D721Med (cell line): Measurements from ENCODE around the gene TTF2.
"Not testable (repeated sequence)": the region's sequence is repeated elsewhere in the genome, so short reads cannot be mapped to it uniquely, and the experiment has no call there.

ENCODE experiments used
- DNase-seq: peaks from one replicate; pipeline ENCODE4 v3.0.0; 2011; ENCODE audit warnings: low spot score; ENCODE audit not compliant: insufficient read length
- FAIRE-seq: peaks from 2 replicates; lab custom pipeline; 2011; peaks lifted over from hg19 to GRCh38; lab: Jason Lieb, UNC
- TF ChIP-seq, protein P1 (sequence below): IDR thresholded peaks from 2 replicates; pipeline ENCODE4 v1.5.1; 2012; ENCODE audit warnings: mild to moderate bottlenecking, control low read depth; ENCODE audit not compliant: insufficient read depth; ENCODE audit errors: missing control alignments

TTF2 gene

DNA sequence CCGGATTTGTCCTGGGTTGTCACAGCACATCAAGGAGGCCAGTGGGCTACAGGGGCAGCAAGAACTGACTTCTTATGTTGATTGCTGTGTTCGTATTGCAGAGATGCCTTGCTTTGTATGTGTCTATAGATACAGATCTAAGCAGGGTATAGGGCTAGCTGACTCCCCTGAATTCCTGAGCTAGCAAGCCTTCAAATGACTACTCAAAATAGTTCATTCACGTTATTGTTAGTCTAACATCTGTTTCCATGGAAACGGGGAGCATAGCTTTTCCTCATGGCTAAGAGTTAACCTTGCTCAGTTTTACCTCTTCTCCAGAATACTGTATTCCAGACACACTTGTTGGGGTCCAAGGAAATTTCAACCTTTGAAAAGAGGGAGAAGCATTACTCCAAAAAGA, 37.3 kb downstream of the TTF2 start:
- FAIRE-seq (no peak), DNase-seq (no peak)
- TF ChIP-seq, protein P1, sequence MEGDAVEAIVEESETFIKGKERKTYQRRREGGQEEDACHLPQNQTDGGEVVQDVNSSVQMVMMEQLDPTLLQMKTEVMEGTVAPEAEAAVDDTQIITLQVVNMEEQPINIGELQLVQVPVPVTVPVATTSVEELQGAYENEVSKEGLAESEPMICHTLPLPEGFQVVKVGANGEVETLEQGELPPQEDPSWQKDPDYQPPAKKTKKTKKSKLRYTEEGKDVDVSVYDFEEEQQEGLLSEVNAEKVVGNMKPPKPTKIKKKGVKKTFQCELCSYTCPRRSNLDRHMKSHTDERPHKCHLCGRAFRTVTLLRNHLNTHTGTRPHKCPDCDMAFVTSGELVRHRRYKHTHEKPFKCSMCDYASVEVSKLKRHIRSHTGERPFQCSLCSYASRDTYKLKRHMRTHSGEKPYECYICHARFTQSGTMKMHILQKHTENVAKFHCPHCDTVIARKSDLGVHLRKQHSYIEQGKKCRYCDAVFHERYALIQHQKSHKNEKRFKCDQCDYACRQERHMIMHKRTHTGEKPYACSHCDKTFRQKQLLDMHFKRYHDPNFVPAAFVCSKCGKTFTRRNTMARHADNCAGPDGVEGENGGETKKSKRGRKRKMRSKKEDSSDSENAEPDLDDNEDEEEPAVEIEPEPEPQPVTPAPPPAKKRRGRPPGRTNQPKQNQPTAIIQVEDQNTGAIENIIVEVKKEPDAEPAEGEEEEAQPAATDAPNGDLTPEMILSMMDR: no peak

- TF ChIP-seq, protein P1: no peak
- FAIRE-seq: no peak
- no peak for DNase-seq
Observed at GRCh38 chr1:117098287-117098890, 38.3 kb downstream of the TTF2 start.

DNA sequence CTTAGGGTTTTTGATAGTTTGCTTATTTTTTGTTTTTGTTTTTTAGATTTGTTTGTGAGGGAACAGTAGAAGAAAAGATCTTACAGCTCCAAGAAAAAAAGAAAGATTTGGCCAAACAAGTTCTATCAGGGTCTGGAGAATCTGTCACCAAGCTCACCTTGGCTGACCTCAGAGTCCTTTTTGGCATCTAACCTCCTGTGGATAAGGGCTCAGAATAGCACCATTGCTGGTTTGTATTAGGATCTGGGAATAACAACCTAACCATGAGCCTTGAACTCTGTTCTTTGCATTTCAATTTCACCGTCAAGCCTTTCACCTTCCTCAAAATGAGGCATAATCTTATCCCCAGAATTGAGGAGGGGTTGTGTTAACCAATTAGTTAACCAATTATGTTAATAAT, 41.2 kb downstream of the TTF2 start:
- no peak for FAIRE-seq
- TF ChIP-seq, protein P1: no peak

DNA sequence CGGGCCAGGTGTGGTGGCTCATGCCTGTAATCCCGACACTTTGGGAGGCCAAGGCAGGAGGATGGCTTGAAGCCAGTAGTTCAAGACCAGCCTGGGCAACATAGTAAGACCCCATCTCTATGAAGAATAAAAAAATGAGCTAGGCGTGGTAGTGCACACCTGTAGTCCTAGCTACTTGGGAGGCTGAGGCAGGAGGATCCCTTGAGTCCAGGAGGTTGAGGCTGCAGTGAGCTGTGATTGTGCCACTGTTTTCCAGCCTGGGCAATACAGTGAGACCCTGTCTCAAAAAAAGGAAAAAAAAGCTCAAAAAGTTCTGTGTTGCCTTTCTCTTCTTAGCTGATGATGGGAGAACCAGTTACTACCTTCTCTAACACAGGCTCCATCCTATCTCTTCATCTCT, 41.7 kb downstream of the TTF2 start:
- DNase-seq, FAIRE-seq: not testable (repeated sequence)

More for the DNA sequence above, 41.2 kb downstream of the TTF2 start:
- DNase-seq: no peak

- TF ChIP-seq, protein P1: no peak
- DNase-seq (no peak), FAIRE-seq (no peak)
Observed at GRCh38 chr1:117104986-117105385, 44.9 kb downstream of the TTF2 start.

DNA sequence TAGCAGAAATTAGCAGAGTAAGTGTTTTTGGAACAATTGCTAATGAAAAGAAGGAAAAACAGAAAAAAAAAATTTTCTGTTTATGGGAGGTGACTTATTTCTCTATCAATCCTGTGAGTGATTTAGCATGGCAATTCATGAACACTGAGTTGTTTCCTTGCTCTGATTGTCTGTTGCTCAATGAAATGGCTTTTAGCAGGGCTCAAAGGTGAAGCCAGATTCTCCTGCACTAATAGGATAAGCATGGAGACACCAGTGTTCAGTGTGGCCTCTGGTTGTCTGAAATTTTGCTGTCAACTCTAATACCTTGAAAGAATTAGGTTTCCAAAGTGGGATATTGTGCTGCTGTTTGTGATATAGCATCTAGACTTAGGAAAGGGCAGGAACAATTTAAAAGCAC, 45.6 kb downstream of the TTF2 start:
- FAIRE-seq (no peak), DNase-seq (no peak)
- TF ChIP-seq, protein P1: no peak

DNA sequence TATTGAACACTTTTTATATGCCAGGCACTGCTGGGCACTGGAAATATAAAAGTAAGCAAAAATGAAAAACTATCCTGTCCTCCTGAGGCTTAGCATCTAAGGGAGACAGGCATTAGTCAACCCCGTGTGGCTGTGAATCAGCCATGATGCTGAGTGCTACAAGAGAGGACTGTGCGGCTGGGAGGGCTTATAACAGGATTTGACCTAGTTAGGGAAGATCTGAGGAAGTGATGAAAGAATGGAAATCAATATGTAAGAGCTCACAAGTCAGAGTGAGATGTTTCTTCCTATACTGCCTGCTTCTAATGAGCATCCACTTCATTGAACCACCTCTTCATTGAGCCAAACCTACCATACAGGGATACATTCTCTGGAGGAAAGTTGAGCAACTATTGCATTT, 46.4 kb downstream of the TTF2 start:
- no peak for FAIRE-seq
- TF ChIP-seq, protein P1: no peak
- DNase-seq: no peak
